NCI-H2029 treated with DMSO at 0.1 percent for 48 hours (cell line): ENCODE results near the gene IL27RA.

Experiments
- DNase-seq: peaks from one replicate; lab custom pipeline; 2025; lab: John Stamatoyannopoulos, UW

IL27RA gene

DNA sequence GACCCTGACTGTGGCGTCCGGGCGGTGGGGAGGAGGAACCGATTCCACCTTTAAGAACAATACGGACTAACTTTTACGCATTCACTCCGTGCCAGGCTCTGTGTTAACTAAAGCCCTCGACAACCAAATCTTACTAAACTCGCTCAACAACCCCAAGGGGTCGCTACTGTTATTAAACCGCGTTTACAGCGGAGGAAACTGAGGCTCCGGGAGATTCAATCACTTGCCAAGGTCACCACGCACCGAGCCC, 57.8 kb downstream of the IL27RA start:
- no peak for DNase-seq

DNA sequence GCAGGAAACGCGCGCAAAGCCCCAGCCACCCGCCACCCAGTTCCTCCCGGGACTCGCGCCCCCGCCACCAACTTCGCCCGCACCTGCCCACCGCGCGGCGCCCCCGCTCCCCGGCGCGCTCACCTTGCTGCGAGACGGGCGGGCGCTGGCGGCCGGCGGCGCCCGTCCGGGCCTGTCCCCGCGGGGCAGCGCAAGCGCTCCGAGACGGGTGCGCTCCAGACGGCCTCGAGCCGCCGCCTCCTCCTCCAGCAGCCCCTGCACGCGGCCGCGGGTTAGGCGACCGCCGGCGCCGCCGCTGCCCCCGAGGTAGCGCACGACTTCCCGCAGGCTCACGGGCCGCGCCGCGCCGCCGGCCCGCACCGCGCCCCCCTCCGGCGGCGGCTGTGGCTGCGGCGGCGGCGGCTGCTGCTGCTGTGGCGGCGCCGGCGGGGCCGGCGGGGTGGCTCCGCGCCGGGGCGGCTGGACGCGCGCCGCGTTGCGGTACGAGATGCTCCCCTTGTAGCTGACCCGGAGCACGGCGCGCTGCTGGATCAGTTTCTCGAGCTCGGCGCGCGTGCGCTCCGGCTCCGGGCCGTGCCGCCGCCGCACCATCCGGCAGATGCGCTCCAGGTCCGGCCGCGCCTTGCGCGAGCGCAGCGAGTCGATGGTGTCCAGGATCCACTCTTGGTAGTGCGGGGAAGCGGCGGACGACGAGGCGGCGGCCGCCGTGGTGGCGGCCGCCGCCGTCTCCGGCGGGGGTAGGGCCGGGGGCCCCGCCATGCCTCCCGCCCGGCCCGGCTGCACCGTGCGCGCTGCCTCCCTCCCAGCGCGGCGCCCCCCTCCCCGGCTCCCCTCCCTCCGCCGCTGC, 58.3 kb downstream of the IL27RA start:
- no peak for DNase-seq

DNA sequence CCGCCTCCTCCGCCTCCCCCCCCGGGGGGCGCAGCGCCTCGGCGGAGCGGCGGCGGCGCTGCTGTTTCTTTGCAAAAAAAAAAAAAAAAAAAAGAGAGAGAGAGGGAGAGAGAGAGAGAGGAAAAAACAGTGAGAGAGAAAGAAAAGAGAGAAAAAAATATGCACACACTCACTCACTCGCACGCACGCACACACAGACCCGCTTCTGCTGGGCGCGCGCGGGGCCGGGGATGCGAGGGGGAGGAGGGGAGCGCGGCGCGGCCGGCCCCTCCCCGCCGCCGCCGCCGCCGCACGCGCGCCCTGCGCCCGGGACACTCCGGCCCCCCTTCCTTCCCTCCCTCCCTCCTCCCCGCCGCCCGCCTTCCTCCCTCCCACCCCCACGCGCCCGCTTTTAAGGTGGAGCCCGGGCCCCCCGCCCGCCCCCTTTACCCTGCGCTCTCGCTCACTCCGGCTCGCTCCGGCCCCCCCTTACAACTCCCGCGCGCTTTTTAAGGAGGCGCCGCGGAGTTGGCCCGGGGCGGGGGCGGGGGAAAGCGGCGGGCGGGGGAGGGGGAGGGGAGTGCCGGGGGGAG, 59.0 kb downstream of the IL27RA start, which contains the start of gene SAMD1:
Gene SAMD1 (minus strand): TSS at position 243 of the 572 bp plus-strand sequence.
- DNase-seq: peak; percentile 39

DNA sequence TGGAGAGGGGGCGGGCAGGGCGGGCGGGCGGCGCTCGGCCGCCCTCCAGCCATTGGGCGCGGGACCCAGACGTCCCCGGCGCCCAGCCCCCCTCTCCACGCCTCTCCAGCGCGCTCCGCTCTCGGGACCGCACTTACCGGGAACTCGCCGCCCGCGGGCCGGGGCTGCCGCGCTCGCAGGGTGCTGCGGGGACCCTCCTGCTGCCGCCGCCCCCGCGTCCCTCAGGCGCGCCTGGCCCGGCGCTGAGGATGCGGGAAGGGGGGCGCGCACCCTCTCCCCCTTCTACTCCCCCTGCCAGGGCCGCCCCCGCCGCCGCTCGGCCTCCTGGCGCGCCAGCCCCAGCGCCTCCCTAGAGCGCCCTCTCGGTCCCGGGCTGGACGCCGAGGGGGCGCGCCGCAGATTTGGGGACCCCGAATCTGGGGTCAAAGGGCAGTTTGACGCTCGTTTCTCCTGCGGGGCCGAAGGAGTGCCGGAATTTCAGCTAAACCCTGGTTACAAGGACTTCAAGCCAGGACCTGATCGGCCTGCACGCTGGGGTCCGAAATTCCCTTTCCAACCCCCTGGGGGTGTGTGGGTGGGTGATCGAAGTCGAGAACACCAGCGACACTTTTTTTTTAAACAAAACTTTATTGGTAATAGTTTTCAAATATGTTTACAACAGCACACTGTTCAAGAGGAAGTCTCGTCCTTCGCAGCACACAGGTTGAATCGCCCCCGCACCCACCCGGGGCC, 59.7 kb downstream of the IL27RA start:
- no peak for DNase-seq

DNA sequence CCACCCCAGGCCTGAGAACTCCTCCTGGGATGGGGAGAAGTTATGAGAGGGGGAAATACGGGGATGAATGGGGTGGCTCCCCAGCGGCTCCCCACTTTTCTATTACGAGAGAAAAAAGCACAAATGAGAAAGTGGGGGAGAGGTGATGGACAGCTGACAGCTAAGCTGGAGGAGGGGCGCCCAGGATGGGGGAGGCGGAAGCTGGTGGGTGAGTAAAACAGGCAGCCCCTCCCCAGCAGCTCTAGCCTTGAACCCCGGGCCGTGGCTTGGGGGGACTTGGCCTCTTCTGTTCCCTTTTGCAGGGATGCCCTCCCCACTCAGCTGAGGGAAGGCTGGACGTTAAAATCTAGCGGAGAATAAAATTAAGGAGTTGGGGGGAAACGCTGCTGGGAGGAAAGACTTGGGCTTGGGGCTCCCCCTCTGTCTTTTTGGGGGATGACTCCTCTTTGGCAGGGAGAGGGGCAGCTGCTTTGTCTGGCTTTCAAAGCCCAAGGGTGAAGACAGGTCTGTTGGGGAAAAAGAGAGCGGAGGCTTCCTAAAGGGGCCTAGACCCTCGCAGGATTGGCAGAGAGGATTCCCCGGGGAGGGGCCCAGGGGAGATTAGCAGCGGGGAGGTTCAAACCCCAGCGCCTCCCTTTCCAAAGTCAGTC, 60.4 kb downstream of the IL27RA start:
- DNase-seq: no peak

DNA sequence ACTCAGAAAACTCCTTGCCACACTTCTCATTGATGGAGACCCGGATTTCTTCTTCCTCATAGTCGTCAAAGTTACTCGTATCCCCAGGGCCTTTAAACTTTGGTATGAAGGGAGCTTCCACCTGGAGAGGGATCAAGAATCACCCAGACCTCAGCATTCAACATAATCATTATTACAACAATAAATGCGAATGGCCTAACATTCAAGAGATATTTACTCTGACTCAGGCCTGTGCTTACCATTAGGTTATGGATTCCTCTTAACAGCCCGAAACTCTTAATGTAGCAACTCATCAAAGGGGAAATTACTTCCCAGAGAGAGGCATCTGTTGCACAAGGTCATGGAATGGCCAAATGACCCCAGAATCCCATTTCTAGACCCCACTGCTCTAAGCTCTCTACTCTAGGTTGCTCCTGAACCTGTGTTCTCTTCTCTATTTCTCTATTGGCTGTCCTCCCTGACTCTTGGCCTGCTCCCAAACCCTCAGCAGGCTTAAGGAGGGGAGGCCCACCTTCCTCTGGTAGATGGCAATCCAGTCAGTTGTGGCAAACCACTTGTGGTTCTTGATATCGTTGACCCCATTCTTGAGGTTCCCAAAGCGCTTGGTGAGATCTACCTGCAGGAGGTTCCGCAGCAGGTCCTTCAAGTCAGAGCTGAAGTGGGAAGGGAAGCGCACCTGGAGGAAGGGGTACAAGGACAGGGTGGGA, 61.7 kb downstream of the IL27RA start:
- no peak for DNase-seq

DNA sequence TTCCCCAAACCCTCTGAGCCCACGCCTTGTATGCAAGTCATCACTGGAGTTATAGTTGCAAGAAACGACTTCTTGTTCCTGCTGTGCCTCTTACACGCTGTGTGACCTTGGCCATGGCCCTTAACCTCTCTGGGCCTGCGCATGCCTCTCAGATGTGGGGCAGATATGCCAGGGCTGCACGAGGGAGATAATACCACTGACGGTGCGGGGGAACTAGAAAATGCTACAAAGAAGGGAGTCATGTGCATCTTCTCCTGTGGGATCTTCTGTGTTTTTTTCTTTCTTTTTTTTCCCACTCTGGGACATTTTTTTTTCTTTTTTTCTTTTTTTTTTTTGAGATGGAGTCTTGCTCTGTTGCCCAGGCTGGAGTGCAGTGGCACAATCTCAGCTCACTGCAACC, 63.3 kb downstream of the IL27RA start:
- DNase-seq: no peak

DNA sequence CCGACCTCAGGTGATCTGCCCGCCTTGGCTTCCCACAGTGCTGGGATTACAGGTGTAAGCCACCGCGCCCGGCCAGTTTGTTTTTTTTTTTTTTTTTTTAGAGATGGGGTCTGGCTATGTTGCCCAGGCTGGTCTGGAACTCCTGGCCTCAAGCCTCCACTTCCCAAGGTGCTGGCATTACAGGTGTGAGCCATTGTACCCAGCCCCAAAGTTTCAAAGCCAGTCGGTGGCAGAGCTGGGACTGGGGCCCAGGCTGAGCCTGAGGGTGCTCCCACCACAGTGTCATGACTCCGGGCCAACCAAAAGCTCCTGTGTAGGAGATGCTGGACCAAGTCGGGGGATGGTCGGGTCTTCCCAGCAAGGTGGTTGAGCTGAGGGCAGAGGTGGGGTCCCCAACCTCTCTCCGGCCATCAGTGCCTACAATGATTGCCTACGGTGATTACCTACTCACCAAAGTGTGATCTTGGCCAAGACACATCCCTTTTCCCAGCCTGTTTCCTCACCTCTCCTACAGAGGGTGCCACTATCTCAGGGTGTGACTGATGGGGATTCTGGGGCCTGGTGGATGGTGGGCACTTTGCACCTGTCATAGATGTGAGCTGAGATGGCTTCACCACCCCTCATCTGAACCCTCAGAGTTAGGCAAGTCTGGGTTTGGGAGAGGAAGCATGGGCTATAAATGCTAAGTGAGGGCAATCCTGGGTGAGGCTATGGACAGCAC, 64.9 kb downstream of the IL27RA start:
- DNase-seq: no peak

DNA sequence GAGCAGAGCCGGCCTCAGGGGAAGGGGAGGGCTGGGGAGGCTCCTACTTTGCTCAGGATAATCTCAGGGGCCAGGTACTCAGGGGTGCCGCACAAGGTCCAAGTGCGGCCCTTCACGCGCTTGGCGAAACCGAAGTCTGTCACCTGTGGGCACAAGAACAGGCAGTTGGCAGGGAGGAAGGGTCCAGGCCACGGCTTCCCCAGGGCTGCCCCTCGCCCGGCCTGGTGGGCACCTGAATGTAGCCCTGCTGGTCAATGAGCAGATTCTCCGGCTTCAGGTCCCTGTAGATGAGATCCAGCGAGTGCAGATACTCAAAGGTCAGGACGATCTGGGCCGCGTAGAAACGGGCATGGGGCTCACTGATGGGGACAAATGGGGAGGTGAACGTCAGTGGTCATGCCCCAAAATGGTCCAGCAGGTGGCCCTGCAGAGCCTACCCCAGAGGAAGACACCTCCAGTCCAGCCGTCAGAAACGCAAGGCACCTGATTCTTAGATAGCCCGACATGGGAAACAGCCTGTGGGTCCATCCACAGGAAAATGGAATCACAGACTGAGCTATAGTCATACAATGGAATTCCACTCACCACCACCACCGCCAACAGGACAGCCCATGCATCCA, 66.1 kb downstream of the IL27RA start:
- DNase-seq: no peak

DNA sequence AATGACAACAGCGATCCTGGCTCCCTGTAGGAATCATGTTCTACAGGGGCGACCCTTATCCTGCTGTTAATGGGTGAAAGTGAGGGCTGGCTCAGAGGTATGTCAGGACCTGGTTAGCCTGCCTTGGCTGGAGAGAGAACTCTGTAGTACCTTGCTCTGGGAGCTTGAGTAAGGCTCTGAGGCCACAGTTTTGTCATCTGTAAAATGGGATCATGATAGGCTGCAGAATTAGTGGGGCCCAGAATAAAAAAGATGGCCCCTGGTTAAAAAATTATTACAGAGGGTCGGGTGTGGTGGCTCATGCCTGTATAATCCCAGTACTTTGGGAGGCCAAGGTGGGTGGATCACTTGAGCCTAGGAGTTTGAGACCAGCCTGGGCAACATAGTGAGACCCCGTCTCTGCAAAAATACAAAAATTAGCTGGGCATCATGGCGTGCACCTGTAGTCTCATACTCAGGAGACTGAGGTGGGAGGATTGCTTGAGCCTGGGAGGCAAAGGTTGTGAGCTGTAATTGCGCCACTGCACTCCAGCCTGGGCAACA, 69.5 kb downstream of the IL27RA start:
- DNase-seq: no peak

DNA sequence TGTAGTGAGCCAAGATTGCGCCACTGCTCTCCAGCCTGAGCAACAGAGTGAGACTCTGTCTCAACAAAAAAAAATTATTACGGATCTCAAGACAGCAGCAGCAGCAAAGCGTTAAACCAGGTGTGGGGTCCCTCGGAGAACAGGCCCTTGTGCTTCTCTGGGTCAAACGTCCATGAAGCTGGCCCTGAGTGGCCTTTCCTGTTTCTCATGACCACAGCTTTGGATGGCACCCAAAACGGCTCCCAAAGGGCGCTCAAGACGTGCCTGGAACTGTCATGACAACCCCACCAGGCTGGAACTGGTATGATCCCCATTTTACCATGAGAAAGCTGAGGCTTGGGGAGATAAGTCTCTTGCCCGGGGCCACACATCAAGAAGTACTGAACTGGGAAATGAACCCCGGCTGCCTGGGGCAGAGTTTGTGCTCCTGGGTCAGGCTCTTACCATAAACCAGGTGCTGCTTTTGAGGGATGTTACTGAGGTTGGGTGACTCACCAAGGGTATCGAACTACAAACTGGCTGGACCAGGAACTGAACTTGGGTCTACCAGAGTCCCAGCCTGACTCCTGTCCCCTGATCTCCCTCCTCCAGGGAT, 70.6 kb downstream of the IL27RA start:
- no peak for DNase-seq

DNA sequence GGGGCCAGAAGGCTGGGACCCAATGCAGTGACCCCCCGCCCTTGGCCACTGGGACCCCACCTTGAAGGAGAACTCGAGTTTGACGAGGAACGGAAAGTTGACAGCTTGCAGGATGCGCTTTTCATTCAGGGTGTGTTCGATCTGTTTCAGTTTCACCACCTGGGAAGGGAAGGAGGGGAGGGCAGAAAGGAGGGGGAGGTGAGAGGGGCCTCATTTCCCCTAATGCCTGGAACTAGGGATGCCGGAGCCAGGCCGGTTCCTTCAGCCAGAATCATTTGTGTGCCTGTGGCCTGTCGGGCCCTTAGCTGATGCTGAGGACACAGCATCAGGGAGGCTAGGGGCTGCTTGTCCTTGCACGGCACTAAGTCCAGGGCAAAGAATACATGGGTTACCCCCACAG, 71.2 kb downstream of the IL27RA start:
- DNase-seq: no peak
